Measurements from ENCODE around the gene KCTD20.
"Not testable (repeated sequence)": the region's sequence is repeated elsewhere in the genome, so short reads cannot be mapped to it uniquely, and the experiment has no call there.

KCTD20 gene

DNA sequence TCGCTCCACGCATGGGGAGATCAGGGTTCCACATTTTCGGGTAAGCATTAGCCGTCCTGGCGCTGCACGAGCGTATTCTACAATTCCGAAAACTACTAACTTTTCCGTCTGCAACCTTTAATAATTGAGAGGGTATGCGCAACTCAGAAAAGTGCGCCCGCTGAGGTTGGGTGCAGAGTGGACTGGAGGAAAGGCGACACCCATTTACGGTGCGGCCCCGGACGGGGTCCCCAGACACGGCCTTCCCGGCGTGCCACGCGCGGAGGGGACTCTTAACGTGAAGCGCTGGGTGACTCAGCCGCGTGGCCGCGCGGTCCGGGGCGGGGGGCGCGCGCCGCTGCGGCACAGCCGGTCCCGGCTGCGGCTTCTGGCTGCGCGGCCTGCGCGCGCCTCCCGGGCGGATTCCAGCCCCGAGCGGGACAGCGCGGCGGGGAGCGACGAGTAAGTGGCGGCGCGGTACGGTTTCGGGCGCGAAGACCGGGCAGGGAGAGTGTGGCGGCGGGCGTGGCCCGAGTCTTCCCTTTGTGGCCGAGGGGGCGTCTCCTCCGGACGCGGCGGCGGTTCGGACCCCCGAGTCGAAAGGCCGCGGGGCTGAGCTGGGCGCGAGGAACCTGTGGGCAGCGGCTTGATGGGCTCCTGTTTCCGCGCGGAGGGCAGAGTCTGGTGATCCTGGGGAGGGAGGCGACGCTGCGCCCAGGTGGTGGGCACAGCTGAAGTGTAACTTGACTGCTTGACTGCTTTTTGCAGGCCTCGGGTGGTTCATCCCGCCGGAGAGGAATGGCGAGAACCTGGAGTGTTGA is at the start of gene KCTD20, which contains the start of gene PXT1:
TSS of gene KCTD20 (plus strand) at position 330 of the 800 bp plus-strand sequence. CDS start 27,098 bp downstream, outside the sequence.
TSS of gene PXT1 (minus strand) at position 184 of the 800 bp plus-strand sequence. CDS start 16,772 bp downstream, outside the sequence.
- DNase-seq: peak; percentile 14

GRCh38 chr6:36399970-36400369 is 42.8 kb upstream of the KCTD20 start:
- DNase-seq: no peak

DNA sequence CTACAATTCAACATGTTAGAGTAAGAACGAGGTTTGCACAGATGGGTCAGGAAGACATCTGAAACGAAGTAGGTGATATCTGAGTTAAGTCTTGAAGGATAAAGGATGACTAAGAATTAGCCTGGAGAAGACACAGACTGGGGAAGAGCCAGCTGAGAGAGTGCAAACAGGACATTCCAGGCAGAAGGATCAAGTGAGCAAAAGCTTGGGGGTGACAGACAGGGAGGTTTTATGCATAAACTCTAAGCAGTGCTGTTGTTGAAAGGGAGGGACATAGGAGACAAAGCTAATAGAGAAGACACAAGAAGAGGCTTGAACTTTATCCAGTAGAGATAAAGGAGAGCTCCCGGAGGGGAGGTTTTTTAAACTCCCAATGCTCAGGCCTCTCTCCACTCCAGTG is 40.3 kb upstream of the KCTD20 start:
- no peak for DNase-seq

GRCh38 chr6:36404164-36404563 is 38.6 kb upstream of the KCTD20 start:
- DNase-seq: no peak

DNA sequence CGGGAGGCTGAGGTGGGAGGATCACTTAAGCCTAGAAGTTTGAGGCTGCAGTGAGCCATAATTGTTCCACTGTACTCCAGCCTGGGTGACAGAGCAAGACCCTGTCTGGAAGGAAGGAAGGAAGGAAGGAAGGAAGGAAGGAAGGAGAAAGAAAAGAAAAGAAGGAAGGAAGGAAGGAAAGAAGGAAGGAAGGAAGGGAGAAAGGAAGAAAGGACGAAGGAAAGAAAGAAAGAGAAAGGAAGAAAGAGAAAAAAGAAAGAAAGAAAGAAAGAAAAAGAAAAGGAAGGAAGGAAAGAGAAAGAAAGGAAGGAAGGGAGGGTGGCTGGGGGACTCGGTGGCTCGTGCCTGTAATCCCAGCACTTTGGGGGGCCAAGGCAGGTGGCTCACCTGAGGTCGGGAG is 33.1 kb upstream of the KCTD20 start:
- DNase-seq: not testable (repeated sequence)

DNA sequence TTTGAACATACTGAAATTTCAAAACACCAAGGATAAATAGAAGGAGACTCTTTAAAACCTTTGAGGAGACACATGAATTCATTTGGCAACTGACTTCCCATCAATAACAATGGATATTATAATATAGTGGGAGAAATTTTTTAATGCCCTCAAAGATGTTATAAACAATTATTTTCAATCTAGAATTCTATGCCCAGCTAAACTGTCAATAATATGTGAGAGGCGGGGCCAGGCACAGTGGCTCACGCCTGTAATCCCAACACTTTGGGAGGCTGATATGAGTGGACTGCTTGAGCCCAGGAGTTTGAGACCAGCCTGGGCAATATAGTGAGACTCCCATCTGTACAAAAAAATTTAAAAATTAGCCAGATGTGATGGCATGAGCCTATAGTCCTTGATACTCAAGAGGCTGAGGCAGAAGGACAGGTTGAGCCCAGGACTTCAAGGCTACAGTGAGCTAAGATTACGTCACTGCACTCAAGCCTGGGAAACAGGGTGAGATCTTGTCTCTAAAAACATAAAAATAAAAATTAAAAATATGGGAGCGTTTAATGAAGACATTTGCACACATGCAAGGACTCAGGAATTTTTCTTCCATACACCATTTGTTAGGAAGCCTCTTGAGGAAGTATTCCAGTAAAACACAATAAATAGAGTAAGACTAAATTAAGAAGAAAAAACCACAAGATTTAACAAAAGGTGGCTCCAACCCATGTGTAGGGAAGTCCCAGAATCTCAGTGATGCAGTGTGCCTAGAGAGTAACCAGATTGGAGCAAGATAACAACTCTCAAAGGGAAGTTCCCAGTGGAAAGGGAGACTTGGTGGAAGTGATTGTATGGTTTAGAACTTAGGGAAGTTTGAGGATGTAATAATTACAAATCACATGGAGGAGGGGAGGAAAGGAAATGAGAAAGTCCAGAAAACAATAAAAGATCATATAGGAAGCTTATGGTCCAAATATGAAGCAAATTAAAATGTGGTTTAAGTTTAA is 29.0 kb upstream of the KCTD20 start:
- no peak for DNase-seq

GRCh38 chr6:36414481-36414880 is 28.3 kb upstream of the KCTD20 start:
- no peak for DNase-seq

GRCh38 chr6:36418558-36418957 is 24.2 kb upstream of the KCTD20 start:
- DNase-seq: no peak

DNA sequence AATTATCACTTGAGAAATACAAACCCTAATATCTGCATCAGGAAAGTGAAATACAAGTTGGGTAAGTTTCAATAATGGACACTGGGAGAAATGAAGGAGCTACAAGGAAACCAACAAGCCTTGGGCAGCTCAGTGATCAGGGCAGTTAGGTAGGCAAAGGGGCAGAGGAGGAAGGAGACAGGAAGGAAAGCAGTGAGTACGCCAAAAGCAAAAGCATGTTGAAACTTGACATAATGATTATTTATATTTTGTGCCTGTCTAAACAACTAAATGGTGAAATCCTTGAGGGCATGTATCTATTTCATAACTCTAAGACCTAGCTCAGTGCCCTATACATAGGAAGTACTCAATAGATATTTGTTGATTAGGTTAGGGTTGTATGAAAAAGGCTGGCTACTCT is 23.5 kb upstream of the KCTD20 start:
- DNase-seq: no peak

GRCh38 chr6:36422714-36423100 is 20.1 kb upstream of the KCTD20 start:
- DNase-seq: no peak

DNA sequence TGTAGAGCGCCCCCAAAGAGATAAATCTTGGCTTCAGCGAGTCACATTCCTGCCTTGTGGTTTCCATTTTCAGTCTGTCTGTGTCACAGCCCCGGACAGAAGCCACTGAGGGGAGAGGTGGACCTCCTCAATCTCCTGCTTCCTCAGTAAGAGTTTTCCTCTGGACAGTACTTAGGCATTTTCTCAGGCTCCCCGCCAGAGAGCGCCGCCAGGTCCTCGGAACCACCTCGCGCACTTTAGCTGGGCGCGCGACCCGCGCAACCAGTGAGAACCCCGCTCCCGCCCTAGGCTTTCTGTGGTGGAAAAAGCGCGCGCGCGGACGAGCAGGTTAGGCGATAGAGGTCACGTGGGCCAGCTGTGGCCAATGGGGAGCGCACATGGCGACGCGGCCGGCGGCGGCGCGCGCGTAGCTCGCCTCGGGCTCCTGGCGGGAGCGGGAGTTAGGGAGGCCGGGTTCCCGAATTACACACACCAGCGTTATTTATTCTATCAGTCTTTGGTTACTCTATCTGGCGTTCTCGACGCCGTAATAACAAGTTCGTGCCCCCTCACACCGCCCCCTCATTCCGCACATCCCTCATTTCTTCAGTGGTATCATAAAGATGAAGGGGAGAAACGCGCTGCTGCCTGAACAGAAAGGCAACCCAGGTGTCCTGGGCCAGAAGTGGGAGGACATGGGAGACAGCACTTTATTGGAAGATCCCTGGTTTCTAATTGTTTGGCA is 19.5 kb upstream of the KCTD20 start:
- DNase-seq: peak; percentile 92

DNA sequence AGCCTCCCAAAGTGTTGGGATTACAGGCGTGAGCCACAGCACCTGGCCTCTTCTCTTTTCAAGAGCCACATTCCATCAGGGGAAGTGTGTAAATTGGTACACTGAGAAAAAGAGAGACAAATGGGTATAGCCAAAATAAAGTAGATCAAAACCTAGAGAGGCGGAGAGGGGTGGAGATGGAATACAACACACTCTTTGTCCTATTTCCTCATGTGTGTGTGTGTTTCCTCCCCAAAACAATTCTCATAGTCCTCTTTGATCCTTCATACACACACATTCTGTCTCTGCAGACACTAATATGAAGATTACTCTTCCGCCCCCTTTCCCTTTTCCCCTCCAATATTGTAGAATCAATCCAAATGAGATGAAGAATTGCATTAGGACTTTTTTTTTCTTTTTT is 16.2 kb upstream of the KCTD20 start:
- DNase-seq: no peak

DNA sequence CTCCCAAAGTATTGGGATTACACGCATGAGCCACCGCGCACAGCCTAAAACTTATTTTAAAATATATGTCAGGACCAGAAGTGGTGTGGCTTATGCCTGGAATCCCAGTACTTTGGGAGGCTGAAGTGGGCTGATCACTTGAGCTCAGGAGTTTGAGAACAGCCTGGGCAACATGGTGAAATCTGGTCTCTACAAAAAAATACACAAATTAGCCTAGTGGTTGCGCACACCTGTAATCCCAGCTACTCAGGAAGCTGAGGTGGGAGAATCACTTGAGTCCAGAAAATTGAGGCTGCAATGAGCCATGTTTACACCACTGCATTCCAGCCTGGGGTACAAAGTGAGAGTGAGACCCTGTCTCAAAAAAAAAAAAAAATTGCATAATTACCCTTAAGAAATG is 13.9 kb upstream of the KCTD20 start:
- DNase-seq: no peak

GRCh38 chr6:36430351-36430750 is 12.4 kb upstream of the KCTD20 start:
- no peak for DNase-seq

GRCh38 chr6:36431197-36431596 is 11.6 kb upstream of the KCTD20 start:
- no peak for DNase-seq

DNA sequence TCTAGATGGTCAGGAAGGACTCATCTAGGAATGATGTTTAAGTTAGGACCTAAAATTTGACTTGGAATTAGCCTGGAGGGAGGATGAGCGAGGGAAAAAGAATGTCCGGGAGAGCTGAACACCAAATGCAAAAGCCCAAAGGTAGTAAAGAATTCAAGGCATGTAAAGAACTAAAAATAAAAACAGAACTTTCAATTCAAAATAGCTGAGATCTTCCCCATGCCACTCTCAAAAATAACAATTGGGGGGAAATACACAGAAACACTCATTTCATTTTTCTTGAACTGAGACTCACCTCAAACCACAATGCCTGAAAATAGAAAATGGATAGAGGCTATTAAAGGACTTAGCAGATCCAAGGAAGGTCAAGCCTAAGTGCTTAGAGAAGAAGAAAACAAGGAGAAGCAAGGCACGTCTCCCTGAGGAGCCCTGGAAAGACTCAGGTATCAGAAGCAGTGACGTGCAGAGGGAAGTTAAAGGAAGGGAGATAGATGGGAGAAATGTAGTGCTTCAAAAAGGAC is 10.6 kb upstream of the KCTD20 start:
- DNase-seq: no peak

DNA sequence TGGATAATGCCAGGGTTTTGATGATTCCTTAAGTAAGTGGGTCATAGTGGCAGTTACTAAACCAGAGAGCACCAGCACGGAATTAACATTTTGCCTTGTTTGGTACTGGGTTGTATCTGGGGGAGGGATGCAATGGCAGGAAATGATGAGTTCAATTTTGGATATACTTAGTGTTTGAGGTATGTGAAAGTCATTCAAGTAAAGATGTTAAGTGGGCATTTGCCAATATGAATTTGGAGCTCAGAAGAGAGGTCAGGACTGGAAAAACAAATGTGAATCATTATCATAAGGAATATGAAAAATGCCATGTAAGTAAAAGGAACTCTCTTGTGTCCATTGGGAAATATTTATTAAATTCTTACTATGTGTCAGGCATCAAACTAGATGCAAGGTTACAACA is 6.3 kb upstream of the KCTD20 start:
- DNase-seq: no peak

DNA sequence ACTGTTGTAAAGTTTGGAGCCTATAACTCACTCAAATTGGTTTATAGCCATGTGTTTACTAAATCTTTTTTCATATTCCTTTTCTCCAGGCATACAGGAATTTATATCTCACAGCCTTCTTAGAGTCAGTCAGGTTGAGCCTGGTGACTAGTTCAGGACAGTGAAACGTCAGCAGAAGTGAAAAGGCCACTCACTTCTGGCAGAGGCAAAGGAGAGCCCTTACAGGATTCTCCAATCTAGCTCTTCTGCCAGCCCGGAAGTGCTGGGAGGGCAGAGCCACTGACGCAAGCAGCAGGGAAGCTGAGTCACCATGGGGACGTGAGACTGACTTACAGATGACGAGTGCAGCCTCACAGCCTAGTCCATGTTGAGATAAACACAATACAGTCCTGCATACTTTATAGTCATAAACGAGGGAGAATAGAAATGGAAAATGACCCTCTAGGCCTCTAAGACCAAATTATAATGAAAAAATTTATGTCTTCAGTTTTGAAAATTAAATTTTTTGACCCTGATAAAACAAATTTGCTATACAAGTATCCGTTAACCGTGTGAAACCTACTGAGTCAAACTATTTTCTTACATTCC is 1.4 kb upstream of the KCTD20 start:
- DNase-seq: no peak

GRCh38 chr6:36442103-36442670 is 613 bp upstream of the KCTD20 start:
- no peak for DNase-seq

DNA sequence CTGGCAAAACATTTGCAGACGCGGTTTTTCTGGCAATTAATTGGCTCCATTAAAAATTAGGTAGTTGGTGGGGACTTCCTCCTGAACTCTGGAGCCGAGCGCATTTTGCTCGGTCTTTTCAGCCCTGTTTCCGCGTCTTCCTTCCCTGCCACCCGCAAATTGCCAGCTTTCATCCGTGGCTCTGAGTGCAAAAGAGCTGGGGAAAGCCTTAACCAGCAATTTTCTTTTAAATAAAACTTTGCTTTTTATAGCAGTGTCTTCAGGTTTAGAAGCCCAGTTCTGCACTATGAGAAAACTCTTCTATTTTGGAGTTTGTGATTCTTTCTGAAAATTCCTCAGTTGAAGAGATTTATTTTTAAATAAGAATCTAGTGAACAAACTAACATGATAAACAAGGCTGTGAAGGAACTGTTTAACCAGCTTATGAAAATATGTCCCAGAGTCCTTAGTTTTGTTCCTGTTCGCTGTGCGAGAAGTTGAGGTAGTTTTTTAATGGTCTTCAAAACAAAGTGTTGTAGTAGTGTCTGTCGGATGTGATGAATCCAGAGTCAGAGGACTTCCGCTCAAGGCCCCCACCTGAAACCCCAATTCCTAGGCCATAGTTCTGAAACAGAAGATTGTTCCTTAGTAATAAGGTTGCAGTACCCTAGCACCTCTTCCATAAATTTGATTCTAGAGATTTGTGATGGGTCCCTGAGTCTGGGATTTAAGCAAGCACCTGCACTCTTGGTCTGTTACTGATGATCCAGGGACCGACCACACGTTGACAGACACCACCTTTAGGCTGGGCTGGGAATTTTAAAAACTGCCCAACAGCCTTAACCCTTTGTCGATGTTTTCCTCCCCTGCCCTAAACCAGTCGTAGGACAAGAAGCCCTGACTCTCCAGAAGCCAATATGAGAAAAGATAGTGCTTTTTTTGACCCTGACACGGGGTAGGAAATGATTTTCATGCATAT is 950 bp downstream of the KCTD20 start:
- no peak for DNase-seq

GRCh38 chr6:36444470-36444869 is 1.7 kb downstream of the KCTD20 start:
- no peak for DNase-seq
